HepG2 (cell line): ENCODE data around the gene ITIH1. TPM values are rescaled to one million over a fixed set of nuclear protein-coding genes. Genes with fewer than 3 reads are reported as not detected.
A peak's percentile ranks its signal among the peaks of the same experiment; 100 is the strongest.

Experiments
- ARID3A ChIP-seq: IDR thresholded peaks from 2 replicates; pipeline ENCODE4 v1.6.1; 2012; ENCODE audit warnings: low read depth, low read length, improper control_type of control experiment
- FOSL2 ChIP-seq: sonication (generic); formaldehyde crosslinking; IDR thresholded peaks from 2 replicates; pipeline ENCODE4 v1.4.0; 2020; ENCODE audit warnings: missing genetic modification reagents
- FOXK1 ChIP-seq: sonication (generic); formaldehyde crosslinking; IDR thresholded peaks from 2 replicates; pipeline ENCODE4 v1.4.0; 2020; ENCODE audit warnings: low read depth, missing genetic modification reagents, borderline replicate concordance
- FOXK2 ChIP-seq: fragments of 450-650 bp; IDR thresholded peaks from 2 replicates; pipeline ENCODE4 v1.6.1; 2016
- GATAD2A ChIP-seq: IDR thresholded peaks from 2 replicates; pipeline ENCODE4 v1.6.1; 2016
- MED8 ChIP-seq: sonication (generic); formaldehyde crosslinking; IDR thresholded peaks from 2 replicates; pipeline ENCODE4 v1.8.1; 2023; ENCODE audit warnings: mild to moderate bottlenecking, missing genetic modification reagents; ENCODE audit not compliant: insufficient replicate concordance
- PITX1 ChIP-seq: sonication (generic); formaldehyde crosslinking; IDR thresholded peaks from 2 replicates; pipeline ENCODE4 v1.5.1; 2020; ENCODE audit warnings: mild to moderate bottlenecking, missing genetic modification reagents
- PRMT3 ChIP-seq: sonication (generic); formaldehyde crosslinking; IDR thresholded peaks from 2 replicates; pipeline ENCODE4 v1.8.1; 2022; ENCODE audit warnings: low read depth, mild to moderate bottlenecking, moderate library complexity, missing genetic modification reagents, borderline replicate concordance
- RBM39 ChIP-seq: fragments of 200-400 bp; formaldehyde crosslinking; IDR thresholded peaks from one replicate; pipeline ENCODE4 v1.6.1; 2018; ENCODE audit warnings: antibody characterized with exemption, mild to moderate bottlenecking, low read depth, low read length; ENCODE audit not compliant: poor library complexity, severe bottlenecking
- RXRB ChIP-seq: IDR thresholded peaks from 2 replicates; pipeline ENCODE4 v1.6.1; 2016; ENCODE audit warnings: borderline replicate concordance, missing genetic modification reagents, missing compliant biosample characterization
- SMYD3 ChIP-seq: sonication (generic); formaldehyde crosslinking; IDR thresholded peaks from 2 replicates; pipeline ENCODE4 v1.8.1; 2023; ENCODE audit warnings: mild to moderate bottlenecking, missing genetic modification reagents
- U2AF1 ChIP-seq: fragments of 200-400 bp; formaldehyde crosslinking; optimal IDR thresholded peaks from 2 replicates; pipeline ENCODE3; 2017; ENCODE audit warnings: mild to moderate bottlenecking, low read depth, low read length
- ZNF101 ChIP-seq: sonication (generic); formaldehyde crosslinking; IDR thresholded peaks from 2 replicates; pipeline ENCODE4 v1.4.0; 2020; ENCODE audit warnings: mild to moderate bottlenecking, low read depth, missing genetic modification reagents, borderline replicate concordance
- ZNF121 ChIP-seq: sonication (generic); formaldehyde crosslinking; IDR thresholded peaks from 2 replicates; pipeline ENCODE4 v1.5.0; 2020; ENCODE audit warnings: mild to moderate bottlenecking, missing genetic modification reagents
- ZNF841 ChIP-seq: sonication (generic); formaldehyde crosslinking; IDR thresholded peaks from 2 replicates; pipeline ENCODE4 v1.8.1; 2023; ENCODE audit warnings: missing genetic modification reagents, borderline replicate concordance
- polyA plus RNA-seq, 8 experiments: library from polyadenylated mRNA; depleted of rRNA in 3 of 8; stranded (reverse) in 7 of 8; unstranded in 1 of 8; fragments of >200 nt; fragmentation: Illumina TruSeq in 4 of 8; extraction: Trizol in 4 of 8; gene quantifications; 2 replicates each; pipeline versions ENCODE4 v1.2.1 to v1.2.3, GENCODE V29; 2011 to 2016; ENCODE audit warnings: low read depth in 4 of 8, missing spikeins in 1 of 8, mixed read lengths in 1 of 8; ENCODE audit not compliant: insufficient read depth in 1 of 8
- total RNA-seq, 5 experiments: library from RNA; depleted of rRNA; stranded (reverse); fragments of >200 nt; fragmentation: Illumina TruSeq; extraction: Trizol; gene quantifications; 2 replicates each; pipeline ENCODE4 v1.2.3, GENCODE V29; 2016; ENCODE audit warnings: low read depth in 1 of 5
- TF ChIP-seq, protein P1 (sequence below): sonication (generic); formaldehyde crosslinking; IDR thresholded peaks from 2 replicates; pipeline ENCODE4 v1.5.1; 2020; ENCODE audit warnings: mild to moderate bottlenecking, missing genetic modification reagents
- TF ChIP-seq, protein P2 (sequence below): IDR thresholded peaks from 2 replicates; pipeline ENCODE4 v1.6.1; 2016; ENCODE audit warnings: missing biosample characterization, missing genetic modification reagents, low read depth
- TF ChIP-seq, protein P3 (sequence below): fragments of 450-650 bp; IDR thresholded peaks from 2 replicates; pipeline ENCODE4 v1.6.1; 2017; ENCODE audit warnings: mild to moderate bottlenecking
- TF ChIP-seq, protein P4 (sequence below): sonication (generic); formaldehyde crosslinking; IDR thresholded peaks from 2 replicates; pipeline ENCODE4 v1.5.0; 2020; ENCODE audit warnings: missing genetic modification reagents, mild to moderate bottlenecking, borderline replicate concordance

Gene ITIH1
- total and polyA plus RNA-seq, 2 of the 13 experiments (the other 11 are each of a cell fraction or from before 2014, with no cell fraction given) = 12.3 to 19.6 TPM

DNA sequence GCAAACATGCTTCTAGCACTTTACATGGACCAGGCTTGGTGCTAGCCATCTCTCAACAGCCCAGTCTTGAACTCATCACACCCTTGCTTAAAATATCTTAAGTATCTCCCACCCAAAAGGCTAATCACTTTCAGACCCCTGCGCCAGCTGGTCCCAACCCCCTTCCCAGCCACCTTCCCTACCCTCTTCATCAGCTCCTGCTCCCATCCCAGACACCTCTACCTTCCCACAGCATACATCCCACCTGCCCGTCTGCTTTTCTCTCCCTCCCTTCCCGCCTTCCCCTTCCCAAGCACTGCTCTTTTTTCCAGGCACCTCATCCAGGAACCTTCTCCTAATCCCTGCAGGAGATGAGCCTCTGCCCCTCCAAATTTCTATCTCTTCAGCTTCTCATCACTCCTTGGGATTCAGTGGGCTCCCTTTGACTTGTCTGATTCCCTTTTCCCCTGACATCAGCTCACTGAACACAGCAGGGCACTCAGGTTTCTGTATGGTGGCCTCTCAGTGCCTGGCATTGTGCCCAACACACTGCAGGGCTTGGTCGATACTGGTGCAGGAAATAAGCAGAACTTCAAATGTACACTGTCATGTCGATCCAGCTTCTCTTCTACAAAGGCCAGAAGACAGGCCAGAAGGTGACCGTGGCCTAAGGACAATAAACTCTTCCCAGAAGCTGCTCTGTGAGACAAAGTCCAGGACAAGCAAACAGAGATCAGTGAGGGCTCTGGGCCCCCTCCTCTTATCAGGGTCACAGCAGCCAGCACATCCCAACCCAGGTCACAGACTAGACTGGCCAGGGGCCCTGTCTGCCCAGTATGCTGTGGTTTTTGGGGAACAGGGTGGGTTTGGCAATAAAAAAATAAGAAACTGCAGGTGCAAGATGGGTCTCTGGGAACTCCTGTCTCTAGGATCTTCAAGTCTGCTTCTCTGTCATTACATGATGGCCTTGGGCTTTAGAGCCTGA lies 2.2 kb upstream of the ITIH1 start (continued):
- TF ChIP-seq, protein P1, sequence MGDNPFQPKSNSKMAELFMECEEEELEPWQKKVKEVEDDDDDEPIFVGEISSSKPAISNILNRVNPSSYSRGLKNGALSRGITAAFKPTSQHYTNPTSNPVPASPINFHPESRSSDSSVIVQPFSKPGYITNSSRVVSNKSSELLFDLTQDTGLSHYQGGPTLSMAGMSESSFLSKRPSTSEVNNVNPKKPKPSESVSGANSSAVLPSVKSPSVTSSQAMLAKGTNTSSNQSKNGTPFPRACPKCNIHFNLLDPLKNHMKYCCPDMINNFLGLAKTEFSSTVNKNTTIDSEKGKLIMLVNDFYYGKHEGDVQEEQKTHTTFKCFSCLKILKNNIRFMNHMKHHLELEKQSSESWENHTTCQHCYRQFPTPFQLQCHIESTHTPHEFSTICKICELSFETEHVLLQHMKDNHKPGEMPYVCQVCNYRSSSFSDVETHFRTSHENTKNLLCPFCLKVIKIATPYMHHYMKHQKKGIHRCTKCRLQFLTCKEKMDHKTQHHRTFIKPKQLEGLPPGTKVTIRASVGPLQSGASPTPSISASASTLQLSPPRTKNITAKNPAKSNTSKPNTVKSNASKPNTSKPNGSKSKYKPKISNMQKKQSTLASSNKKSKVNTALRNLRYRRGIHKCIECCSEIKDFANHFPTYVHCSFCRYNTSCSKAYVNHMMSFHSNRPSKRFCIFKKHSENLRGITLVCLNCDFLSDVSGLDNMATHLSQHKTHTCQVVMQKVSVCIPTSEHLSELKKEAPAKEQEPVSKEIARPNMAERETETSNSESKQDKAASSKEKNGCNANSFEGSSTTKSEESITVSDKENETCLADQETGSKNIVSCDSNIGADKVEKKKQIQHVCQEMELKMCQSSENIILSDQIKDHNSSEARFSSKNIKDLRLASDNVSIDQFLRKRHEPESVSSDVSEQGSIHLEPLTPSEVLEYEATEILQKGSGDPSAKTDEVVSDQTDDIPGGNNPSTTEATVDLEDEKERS (CRISPR knock-in tag) = peak; percentile 86; the same call in 1 of the 2 replicates
- no peak for TF ChIP-seq PRMT3
- no peak for TF ChIP-seq FOXK2
- no peak for TF ChIP-seq ARID3A
- TF ChIP-seq SMYD3 (CRISPR knock-in tag) = 0 out of 2 replicates have a peak, but pooled peaks have one; percentile 26
- TF ChIP-seq ZNF841 = no peak
- TF ChIP-seq ZNF101 (CRISPR knock-in tag) = no peak
- TF ChIP-seq FOSL2 = peak; percentile 63
- TF ChIP-seq RXRB (CRISPR knock-in tag) = peak; percentile 99
- peak; percentile 97 for TF ChIP-seq GATAD2A (CRISPR knock-in tag)
- TF ChIP-seq U2AF1 = no peak
- TF ChIP-seq FOXK1 (CRISPR knock-in tag) = peak; percentile 80; the same call in 1 of the 2 replicates
- TF ChIP-seq PITX1 = peak; percentile 84
- no peak for TF ChIP-seq RBM39
- TF ChIP-seq, protein P2, sequence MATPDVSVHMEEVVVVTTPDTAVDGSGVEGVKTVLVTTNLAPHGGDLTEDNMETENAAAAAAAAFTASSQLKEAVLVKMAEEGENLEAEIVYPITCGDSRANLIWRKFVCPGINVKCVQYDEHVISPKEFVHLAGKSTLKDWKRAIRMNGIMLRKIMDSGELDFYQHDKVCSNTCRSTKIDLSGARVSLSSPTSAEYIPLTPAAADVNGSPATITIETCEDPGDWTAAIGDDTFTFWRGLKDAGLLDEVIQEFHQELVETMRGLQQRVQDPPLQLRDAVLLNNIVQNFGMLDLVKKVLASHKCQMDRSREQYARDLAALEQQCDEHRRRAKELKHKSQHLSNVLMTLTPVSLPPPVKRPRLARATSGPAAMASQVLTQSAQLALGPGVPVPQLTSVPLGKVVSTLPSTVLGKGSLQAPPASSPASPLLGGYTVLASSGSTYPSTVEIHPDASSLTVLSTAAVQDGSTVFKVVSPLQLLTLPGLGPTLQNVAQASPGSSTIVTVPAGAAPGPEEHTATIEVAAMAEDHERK = no peak
- TF ChIP-seq, protein P3, sequence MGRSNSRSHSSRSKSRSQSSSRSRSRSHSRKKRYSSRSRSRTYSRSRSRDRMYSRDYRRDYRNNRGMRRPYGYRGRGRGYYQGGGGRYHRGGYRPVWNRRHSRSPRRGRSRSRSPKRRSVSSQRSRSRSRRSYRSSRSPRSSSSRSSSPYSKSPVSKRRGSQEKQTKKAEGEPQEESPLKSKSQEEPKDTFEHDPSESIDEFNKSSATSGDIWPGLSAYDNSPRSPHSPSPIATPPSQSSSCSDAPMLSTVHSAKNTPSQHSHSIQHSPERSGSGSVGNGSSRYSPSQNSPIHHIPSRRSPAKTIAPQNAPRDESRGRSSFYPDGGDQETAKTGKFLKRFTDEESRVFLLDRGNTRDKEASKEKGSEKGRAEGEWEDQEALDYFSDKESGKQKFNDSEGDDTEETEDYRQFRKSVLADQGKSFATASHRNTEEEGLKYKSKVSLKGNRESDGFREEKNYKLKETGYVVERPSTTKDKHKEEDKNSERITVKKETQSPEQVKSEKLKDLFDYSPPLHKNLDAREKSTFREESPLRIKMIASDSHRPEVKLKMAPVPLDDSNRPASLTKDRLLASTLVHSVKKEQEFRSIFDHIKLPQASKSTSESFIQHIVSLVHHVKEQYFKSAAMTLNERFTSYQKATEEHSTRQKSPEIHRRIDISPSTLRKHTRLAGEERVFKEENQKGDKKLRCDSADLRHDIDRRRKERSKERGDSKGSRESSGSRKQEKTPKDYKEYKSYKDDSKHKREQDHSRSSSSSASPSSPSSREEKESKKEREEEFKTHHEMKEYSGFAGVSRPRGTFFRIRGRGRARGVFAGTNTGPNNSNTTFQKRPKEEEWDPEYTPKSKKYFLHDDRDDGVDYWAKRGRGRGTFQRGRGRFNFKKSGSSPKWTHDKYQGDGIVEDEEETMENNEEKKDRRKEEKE = no peak
- TF ChIP-seq ZNF121 (CRISPR knock-in tag) = no peak
- TF ChIP-seq, protein P4, sequence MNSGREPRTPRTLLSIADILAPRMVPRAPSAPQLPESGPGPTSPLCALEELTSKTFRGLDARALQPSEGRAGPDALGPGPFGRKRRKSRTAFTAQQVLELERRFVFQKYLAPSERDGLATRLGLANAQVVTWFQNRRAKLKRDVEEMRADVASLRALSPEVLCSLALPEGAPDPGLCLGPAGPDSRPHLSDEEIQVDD = no peak
- peak; percentile 55 for TF ChIP-seq MED8 (CRISPR knock-in tag)
